ENCODE results near the gene RADX. TPM values are rescaled to one million over a fixed set of nuclear protein-coding genes. Genes with fewer than 3 reads are reported as not detected.
"Not testable (repeated sequence)": the region's sequence is repeated elsewhere in the genome, so short reads cannot be mapped to it uniquely, and the experiment has no call there.

RADX gene
- total RNA-seq = 0.76 TPM

DNA sequence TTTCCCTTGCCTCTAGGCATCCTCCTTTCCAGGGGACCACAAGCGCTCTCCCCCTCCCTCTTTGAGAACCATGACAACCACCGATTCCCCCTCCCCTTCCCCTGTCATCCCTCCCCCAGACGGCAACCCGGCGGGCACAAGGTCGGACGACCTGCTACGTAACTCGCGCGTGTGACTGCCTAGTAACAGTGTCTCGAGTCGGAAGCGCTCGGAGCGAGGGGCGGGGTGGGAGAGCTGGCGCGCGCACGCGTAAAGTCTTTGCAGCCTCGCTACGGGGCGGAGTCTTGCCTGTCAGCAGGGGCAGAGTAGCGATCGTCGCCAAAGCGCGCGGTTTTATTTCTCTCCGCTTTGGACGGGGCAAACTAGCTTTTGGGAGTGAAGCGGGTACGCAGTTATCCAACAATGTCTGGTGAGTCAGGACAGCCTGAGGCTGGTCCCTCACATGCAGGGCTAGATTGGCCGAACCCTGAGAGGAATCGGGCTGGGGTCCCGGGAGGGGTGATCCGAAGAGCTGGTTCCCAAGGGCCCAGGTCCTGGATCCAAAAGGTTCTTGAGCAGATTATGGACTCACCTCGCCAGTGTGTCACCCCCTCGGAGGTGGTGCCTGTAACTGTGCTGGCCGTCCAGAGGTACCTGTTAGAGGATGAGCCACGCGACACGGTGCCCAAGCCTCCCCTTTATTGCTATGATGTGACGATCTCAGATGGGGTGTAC lies at the start of gene RADX:
TSS of gene RADX (plus strand) at position 300 of the 714 bp plus-strand sequence. CDS start at position 403, 103 bp downstream.
- ATAC-seq = peak; percentile 96

DNA sequence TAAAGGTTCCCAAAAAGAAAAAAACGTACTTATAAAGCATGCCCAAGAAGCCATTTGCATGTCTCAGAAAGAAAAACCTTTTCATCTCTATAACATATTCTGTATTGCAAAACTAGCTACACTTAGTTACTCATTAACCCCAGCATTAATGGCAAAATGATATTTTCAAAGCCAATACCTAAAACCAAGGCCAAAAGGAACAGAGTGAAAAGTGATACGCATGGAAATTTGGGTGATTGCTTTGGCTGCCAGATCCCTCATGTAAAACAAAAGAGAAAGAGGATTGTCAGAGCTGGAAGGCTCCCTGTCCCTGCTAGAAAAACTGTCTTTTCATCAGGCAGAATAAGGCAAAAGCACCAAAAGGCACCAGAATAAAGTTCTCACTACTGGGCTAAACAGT lies 46.8 kb upstream of the RADX start:
- no peak for ATAC-seq

- ATAC-seq = no peak
These were observed 45.4 kb upstream of the RADX start for GRCh38 chrX:106566362-106566761.

DNA sequence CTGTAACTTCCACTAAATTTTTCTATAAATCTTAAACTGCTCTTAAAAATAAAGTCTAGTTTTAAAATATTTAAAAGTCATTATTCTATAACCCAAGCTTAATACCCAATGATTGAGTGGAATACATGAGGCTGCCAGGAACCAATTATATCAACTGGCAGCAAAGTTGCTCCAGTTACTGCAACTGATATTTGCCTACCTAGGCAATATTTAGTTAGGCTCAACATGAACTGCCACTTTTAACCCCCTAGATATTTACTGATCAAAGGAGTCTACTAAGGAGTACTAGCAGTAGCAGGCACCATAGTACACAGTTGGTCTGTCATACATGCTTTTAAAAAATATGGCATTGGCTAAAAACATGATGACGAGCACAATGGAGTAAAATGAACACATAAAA lies 29.9 kb upstream of the RADX start:
- ATAC-seq = no peak

DNA sequence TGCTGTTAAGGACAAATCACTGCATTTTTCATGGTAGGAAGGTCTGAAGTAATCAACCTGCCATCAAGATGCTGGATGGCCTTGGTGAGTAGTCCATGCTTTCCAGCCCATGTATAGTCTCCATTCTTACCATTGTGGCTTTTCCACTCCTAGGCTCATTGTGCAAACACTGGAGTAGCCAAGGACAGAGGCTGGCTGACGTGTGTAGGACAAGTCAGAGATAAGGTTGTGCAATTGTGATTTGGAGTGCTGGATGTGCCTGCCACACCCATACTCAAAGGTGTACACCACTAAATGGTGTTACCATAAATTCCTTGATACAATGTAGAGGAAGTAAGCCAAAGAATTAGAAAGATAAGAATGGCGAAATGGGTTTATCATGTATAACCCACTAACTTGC lies 26.3 kb upstream of the RADX start:
- ATAC-seq = peak; percentile 46

DNA sequence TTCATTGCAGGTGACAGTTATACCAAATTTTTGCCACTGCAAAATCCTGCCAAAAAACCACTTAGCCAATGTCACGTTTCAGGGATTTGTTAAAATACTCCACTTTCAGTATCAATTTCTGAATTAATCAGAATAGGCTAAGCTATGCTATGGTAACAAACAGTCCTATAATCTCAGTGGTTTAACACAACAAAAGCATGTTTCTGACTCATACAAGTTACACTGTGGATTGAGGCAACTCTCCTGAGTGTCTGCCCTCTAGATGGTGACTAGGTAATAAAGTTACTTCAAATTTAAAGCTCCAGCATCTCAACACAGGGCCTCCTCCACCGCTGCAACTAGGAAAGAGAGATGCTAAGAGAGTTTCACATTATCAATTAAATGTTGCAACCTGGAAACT lies 23.0 kb upstream of the RADX start:
- peak; percentile 92 for ATAC-seq

DNA sequence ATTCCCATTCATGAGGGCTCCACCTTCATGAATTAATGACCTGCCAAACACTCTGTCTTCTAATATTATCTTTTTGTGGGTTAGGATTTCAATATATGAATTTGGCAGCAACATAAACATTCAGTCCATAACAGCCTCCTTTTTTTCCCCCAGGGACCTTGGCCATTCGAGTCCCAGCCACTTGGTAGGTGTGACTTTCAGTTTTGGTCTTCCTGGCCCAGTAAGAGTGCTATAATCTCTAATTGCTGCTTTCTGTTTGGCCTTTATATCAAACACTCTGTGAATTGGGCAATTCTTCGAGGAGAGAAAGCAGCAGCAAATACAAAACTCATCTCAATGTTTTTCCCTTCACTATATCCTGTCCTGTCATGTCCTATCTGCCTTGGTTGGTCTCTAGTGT lies 12.4 kb upstream of the RADX start:
- ATAC-seq = no peak

- no peak for ATAC-seq
These were observed 5.2 kb upstream of the RADX start for GRCh38 chrX:106606571-106606970.

DNA sequence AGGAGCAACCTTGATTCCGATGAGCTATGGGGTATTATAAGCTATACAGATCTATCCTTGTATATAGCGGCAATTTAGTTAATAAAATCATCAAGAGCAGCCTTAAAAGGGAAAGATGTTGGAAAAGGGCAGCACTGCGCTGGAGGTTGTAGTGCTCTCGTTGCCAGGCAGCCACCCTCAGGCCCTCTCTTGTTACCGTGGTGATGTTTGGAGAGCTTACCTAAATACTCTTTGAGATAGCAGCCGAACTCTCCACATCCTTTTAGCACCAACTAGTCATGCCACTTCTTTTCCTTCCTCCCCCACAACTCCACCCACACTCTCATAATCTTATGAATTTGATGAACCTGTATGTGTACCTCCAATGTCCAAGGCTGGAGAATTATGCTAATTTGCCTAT lies 3.8 kb upstream of the RADX start:
- no peak for ATAC-seq

DNA sequence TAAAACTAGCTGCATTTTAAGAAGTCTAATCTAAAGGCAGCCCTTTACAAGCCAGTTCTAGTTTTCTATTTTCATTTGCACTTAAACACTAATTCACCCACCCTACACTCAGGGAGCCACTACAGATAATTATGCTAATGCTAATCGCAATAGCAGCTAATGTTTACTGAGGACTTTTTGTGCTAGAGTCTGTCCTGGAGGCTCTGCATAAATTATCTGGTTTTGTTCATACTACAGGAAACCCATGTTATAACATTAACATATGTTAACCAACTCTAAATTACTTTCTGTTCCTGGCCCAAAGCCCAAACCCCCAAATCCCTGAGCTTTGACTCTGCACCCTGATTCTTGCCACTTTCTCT lies 480 bp upstream of the RADX start:
- peak; percentile 14 for ATAC-seq

DNA sequence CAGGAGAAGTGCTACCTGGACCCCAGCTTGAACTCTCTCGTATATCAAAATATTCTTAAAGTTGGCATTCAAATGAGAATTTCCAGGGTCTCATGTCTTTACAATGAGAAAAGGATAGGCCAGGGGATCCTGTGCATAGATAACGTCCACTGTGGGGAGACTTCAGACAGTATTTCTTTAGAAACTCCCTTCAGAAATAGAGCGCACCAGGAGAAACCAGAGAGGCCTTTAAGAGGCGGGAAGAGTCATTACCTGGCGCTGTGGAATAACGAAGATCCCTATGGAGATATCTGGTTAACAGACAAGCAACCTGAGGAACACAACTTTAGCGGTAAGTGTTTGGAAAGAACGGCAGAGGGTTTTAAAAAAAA lies 600 bp downstream of the RADX start:
- ATAC-seq = no peak

DNA sequence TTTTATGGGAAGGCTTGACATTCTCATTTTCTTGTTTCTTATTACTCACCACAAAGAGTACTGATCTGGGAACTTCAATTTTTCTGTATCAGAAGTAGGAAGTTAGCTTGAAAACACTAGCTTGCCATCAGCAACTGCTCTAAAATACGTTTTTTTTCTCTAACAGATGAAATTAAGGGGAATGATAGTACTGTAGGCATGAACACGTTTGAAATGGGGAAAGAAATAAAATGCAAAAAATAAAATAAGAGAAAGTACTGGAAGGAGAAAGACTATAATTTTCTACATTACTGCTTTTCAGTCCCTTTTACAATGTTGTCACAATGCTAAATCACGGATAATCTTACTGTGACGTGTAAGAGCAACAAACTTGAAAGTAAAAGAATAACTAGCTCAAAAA lies 1.5 kb downstream of the RADX start:
- ATAC-seq = no peak

DNA sequence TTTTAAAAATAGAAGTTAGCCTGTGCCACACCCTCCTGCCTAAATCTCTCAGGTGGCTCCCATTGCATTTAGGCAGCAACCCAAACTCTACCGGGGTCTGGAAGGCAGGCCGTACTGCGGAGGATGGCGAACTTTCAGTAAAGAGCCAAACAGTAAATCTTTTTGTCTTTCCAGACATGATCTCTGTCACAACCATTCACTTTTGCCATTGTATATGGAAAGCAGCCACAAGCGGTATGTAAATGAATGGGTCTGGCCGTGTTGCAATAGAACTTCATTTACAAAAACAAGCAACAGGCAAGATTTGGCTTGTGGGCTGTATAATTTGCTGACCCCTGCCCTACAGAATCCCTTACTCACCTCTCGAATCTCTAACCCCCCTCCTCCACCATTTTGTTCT lies 3.3 kb downstream of the RADX start:
- ATAC-seq = no peak

DNA sequence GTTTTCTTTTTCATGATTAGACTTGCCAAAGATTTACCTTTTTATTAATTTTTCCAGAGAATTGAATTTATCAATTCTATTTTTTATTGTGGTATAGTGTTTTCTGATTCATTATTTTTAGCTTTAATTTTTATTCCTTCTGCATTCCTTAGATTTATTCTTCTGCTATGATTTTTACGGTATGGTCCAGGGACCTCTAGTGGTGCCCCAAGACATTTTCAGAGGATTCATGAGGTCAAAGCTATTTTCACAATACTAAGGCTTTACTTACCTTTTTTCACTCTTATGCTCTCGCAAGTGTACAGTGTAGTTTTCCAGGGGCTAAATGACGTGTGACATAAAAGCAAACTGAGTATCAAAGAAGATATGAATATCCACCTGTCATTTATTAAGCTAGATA lies 8.0 kb downstream of the RADX start:
- no peak for ATAC-seq

GRCh38 chrX:106621836-106622235 lies 10.1 kb downstream of the RADX start:
- ATAC-seq = no peak

GRCh38 chrX:106626789-106627188 lies 15.0 kb downstream of the RADX start:
- no peak for ATAC-seq

DNA sequence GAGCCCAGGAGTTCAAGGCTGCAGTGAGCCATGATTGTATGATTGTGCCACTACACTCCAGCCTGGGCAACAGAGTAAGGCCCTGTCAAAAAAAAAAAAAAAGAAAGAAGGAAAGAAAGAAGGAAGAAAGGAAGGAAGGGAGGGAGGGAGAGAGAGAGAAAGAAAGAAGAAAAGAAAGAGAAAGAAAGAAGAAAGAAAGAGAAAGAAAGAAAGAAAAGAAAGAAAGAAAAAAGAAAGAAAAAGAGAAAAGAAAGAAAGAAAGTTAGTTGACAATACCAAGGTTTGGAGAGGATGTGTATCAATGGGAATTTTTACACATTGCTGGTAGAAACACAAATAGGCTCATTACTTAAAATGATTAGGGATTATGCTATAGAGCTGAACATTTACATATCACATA lies 19.8 kb downstream of the RADX start:
- no peak for ATAC-seq

DNA sequence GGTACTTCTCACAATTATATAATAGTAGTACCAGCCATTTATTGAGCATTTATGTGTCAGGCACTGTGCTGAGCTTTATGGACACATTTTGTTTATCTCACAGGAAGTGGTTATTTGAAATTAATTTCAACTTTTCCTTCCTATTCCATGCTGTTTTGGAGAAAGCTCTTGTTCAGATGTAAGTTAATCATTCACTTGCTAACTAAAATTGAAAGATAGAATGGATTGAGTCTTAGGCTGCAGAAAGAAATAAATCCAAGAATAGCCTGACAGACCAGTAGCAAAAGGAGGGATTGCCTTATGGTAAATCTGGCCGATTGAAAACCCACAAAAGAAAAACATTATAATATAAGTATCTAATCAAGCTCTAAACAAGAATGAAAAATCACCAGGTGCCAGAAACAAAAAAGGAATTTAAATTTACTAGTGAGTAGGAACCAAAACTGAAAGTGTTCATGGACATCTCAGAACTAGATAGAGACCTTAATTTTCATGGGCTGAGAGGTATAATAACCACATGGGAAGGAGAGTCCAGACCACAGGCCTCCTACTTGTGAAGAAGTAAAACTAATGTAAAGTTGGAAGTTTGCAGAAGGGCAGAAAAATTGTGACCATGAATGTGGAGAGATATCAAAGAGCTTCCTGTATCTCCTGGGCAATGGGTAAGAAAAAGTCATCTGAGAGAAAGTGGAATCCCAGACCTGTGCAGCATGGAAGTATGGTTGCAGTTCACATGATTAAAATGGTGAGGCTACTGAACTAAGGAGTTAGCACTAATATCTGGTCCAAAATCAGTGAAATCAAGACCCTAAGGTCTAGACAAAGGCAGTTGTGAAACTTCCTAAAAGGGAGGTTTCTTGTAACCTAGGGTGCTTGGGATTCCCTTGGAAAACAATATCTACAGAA lies 38.0 kb downstream of the RADX start:
- ATAC-seq = no peak

- not testable (repeated sequence) for ATAC-seq
These were observed 41.8 kb downstream of the RADX start for GRCh38 chrX:106653625-106654024.

- no peak for ATAC-seq
These were observed 58.9 kb downstream of the RADX start for GRCh38 chrX:106670631-106671030.

DNA sequence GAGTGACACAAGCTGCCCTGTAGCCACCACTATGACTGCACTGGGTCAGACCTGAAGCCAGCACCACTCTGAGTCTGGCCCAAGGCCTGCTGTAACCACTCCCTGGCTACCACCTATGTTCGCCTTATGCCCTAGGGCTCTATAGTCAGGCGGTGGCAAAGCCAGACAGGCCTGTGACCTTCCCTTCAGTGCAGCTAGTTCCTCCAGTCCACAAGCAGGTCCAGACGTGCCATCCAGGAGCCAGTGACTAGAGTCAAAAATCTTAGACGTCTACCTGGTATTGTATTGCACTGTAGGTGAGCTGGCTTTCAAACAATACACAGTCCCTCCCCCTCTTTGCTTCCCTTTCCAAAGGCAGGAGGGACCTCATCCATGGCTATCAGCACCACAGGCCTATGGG lies 60.7 kb downstream of the RADX start:
- peak; percentile 99 for ATAC-seq

GRCh38 chrX:106680716-106681115 lies 68.9 kb downstream of the RADX start:
- no peak for ATAC-seq

DNA sequence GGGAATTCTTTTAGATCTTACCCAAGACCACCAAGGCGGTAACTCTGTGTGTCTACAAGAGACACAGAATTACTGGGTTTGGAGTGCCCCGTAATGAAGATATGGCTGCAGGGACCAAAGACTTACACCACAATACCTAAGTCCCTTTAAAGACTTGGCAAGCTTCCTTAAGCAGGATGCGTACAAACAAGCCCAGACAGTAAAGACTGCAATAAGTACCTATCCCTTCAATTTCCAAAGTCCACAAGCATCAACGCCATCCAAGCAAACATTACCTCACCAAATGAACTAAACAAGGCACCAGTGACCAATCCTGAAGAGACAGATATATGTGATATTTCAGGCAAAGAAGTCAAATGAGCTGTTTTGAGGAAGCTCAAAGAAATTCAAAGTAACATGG lies 72.4 kb downstream of the RADX start:
- peak; percentile 52 for ATAC-seq

DNA sequence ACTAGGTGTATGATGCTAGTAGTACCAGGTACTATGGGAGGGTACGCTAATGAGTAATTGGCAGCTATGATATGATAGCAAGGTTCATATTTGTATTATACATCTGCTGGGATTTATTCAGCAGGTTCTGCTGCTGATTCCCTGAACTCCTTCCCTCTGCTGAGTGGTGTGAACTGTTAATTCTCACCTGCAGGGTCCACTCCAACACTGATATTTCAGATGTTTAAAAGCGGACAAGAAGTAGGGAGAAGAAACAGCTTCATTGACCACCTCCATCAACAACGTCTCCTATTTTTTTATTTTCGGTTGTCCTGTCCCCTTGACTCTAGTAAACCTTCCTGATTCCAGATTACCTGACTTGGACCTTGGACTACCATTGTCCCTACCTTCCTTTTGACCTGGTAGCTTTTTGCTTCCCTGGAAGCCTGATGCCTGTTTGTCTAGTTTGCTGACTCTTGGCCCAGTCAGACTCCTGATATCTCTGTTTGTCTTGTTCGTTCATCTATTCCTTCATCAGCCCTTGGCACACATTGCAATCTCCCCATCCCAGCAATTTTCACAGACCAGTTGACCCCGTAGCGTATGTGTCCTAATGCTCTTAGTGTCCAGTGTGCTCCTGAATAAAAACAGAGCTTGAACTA lies 80.8 kb downstream of the RADX start:
- no peak for ATAC-seq

All from esophagus mucosa (tissue), 1 donor.